ENCODE results near the gene PFDN4.
"Not testable (repeated sequence)": the region's sequence is repeated elsewhere in the genome, so short reads cannot be mapped to it uniquely, and the experiment has no call there.

Gene PFDN4

GRCh38 chr20:54260116-54260515 lies 52.2 kb downstream of the PFDN4 start:
- TF ChIP-seq SPI1 (IDR thresholded peaks at IDR 0.05; ENCODE audit: low read depth, low read length) (no peak), POLR2AphosphoS5 (IDR thresholded peaks at IDR 0.05; ENCODE audit: low read depth, low read length) (no peak), POU2F2 (IDR thresholded peaks at IDR 0.05; ENCODE audit: low read depth, low read length) (no peak), TAF1 (IDR thresholded peaks at IDR 0.05; ENCODE audit: low read depth, low read length) (no peak), PAX5 (IDR thresholded peaks at IDR 0.05; ENCODE audit: insufficient read depth, low read length, severe bottlenecking) (no peak), POLR2A (IDR thresholded peaks at IDR 0.05; ENCODE audit: low read depth, low read length) (no peak)
- DNase-seq (ENCODE audit: insufficient read length, low spot score) (no peak), FAIRE-seq (no peak)

GRCh38 chr20:54262671-54263070 lies 54.8 kb downstream of the PFDN4 start:
- DNase-seq (ENCODE audit: insufficient read length, low spot score) (no peak), FAIRE-seq (no peak)
- TF ChIP-seq POU2F2 (IDR thresholded peaks at IDR 0.05; ENCODE audit: low read depth, low read length) (no peak), SPI1 (IDR thresholded peaks at IDR 0.05; ENCODE audit: low read depth, low read length) (no peak), TAF1 (IDR thresholded peaks at IDR 0.05; ENCODE audit: low read depth, low read length) (no peak), POLR2A (IDR thresholded peaks at IDR 0.05; ENCODE audit: low read depth, low read length) (no peak), POLR2AphosphoS5 (IDR thresholded peaks at IDR 0.05; ENCODE audit: low read depth, low read length) (no peak), PAX5 (IDR thresholded peaks at IDR 0.05; ENCODE audit: insufficient read depth, low read length, severe bottlenecking) (no peak)

DNA sequence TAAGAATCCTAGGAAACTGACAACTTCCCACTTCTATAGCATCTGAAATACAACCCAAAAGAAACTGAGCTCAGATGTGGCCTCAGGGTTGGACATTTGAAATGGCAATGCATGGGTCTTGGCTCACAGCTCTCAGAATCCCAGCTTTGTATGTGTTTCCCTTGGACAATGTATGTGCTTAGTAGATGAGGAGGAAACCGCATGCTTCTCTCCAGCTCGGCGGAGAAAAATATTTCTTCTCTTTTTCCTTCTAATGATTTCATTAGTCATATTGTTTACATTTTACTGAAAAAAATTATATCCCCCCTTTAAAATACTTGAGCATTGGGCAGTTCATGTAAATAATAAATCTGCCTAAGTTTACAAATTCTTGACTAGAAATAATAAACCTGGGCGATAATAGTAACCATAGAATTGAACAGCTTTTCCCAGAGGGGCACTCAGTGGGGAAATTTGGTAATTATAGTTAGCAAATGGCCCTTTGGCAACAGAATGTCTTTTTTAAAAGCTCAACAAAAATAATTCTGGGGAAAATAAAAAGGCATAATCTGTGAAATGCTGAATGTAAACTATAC lies 55.3 kb downstream of the PFDN4 start:
- DNase-seq (ENCODE audit: insufficient read length, low spot score) = no peak
- no peak for FAIRE-seq
- TF ChIP-seq POLR2AphosphoS5 (IDR thresholded peaks at IDR 0.05; ENCODE audit: low read depth, low read length) (no peak), PAX5 (IDR thresholded peaks at IDR 0.05; ENCODE audit: insufficient read depth, low read length, severe bottlenecking) (no peak), POU2F2 (IDR thresholded peaks at IDR 0.05; ENCODE audit: low read depth, low read length) (no peak), POLR2A (IDR thresholded peaks at IDR 0.05; ENCODE audit: low read depth, low read length) (no peak), TAF1 (IDR thresholded peaks at IDR 0.05; ENCODE audit: low read depth, low read length) (no peak), SPI1 (IDR thresholded peaks at IDR 0.05; ENCODE audit: low read depth, low read length) (no peak)

GRCh38 chr20:54265791-54266190 lies 57.9 kb downstream of the PFDN4 start:
- not testable (repeated sequence) for DNase-seq (ENCODE audit: insufficient read length, low spot score); FAIRE-seq

GRCh38 chr20:54266844-54267243 lies 59.0 kb downstream of the PFDN4 start:
- FAIRE-seq = no peak
- TF ChIP-seq PAX5 (IDR thresholded peaks at IDR 0.05; ENCODE audit: insufficient read depth, low read length, severe bottlenecking) (no peak), TAF1 (IDR thresholded peaks at IDR 0.05; ENCODE audit: low read depth, low read length) (no peak), POU2F2 (IDR thresholded peaks at IDR 0.05; ENCODE audit: low read depth, low read length) (no peak), SPI1 (IDR thresholded peaks at IDR 0.05; ENCODE audit: low read depth, low read length) (no peak), POLR2A (IDR thresholded peaks at IDR 0.05; ENCODE audit: low read depth, low read length) (no peak), POLR2AphosphoS5 (IDR thresholded peaks at IDR 0.05; ENCODE audit: low read depth, low read length) (no peak)
- DNase-seq (ENCODE audit: insufficient read length, low spot score) = no peak

DNA sequence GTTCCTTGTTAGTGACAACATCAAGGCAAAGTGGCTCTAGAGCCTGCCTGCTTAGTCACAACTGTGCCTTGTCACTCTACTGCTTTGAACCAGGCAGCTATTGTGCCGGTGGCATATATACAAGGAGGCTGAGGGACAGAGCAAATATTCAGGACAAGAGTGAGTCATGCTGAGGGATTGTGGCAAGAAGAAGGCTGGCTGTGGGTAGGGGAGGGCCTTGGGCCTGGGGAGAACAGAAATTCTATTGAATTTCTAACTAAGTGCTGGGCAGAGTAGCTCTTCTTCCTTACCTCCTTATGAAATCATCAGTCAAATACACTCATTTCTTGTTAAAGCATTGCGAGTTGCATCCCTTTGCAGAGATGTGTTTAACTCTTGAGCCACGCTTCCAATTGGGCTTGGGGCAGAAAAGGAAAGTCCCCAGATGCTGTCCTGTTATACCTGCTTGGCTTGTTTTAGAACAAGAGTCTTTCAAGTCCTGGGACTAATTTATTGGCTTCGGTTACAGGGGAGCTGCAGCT lies 59.7 kb downstream of the PFDN4 start:
- TF ChIP-seq PAX5 (IDR thresholded peaks at IDR 0.05; ENCODE audit: insufficient read depth, low read length, severe bottlenecking) (no peak), POLR2AphosphoS5 (IDR thresholded peaks at IDR 0.05; ENCODE audit: low read depth, low read length) (no peak), SPI1 (IDR thresholded peaks at IDR 0.05; ENCODE audit: low read depth, low read length) (no peak), POU2F2 (IDR thresholded peaks at IDR 0.05; ENCODE audit: low read depth, low read length) (no peak), POLR2A (IDR thresholded peaks at IDR 0.05; ENCODE audit: low read depth, low read length) (no peak), TAF1 (IDR thresholded peaks at IDR 0.05; ENCODE audit: low read depth, low read length) (no peak)
- FAIRE-seq = no peak
- DNase-seq (ENCODE audit: insufficient read length, low spot score) = no peak

GRCh38 chr20:54268941-54269340 lies 61.1 kb downstream of the PFDN4 start:
- DNase-seq (ENCODE audit: insufficient read length, low spot score) (no peak), FAIRE-seq (no peak)
- TF ChIP-seq TAF1 (IDR thresholded peaks at IDR 0.05; ENCODE audit: low read depth, low read length) (no peak), POLR2A (IDR thresholded peaks at IDR 0.05; ENCODE audit: low read depth, low read length) (no peak), POLR2AphosphoS5 (IDR thresholded peaks at IDR 0.05; ENCODE audit: low read depth, low read length) (no peak), SPI1 (IDR thresholded peaks at IDR 0.05; ENCODE audit: low read depth, low read length) (no peak), POU2F2 (IDR thresholded peaks at IDR 0.05; ENCODE audit: low read depth, low read length) (no peak), PAX5 (IDR thresholded peaks at IDR 0.05; ENCODE audit: insufficient read depth, low read length, severe bottlenecking) (no peak)

Data from GM12891 (cell line).